ENCODE measurements around the gene CSH1.

DNA sequence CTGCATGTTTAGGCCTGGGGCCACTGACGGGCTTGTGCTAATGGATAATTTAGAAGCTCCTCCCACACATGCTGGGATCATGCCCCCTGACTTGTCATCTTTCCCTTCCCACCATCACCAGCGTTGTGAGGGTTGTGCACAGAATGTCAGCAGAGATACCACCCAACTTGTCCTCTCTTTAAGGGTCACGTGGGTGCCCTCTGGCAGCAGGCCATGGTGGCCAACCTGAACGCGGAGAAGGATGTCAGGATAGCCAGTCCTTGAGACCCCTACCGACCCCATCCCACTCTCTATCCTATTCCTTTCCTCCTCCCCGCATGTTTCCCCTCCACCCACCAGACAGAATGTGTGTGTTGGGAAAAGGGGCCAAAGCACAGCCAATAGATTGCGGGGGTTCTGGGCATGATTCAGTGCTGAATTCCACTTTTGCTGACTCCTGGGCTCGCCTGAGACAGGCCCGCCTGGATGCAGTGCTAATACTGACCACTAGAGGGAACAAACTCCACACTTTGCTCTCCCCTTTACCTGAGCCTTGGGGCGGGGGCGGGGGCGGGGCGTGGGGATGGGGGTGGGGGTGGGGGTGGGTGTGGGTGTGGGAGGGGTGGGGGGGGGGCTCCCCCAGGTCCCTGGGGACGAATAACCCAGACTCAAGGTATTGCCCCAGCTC lies 14.3 kb downstream of the CSH1 start, which contains the start of gene GH2:
- TF ChIP-seq GATA2 (IDR thresholded peaks at IDR 0.05; ENCODE audit: low read depth, low read length), result no peak
- TF ChIP-seq GATA3 (IDR thresholded peaks at IDR 0.05; ENCODE audit: low read depth, low read length), result no peak
